ENCODE data around the gene BOC. TPM values are rescaled to one million over a fixed set of nuclear protein-coding genes. Genes with fewer than 3 reads are reported as not detected.

Gene BOC
- total and polyA plus RNA-seq, 10 of the 15 experiments (the other 5 are each of a cell fraction or from before 2014, with no cell fraction given), result 0.18 TPM; not detected in 9

DNA sequence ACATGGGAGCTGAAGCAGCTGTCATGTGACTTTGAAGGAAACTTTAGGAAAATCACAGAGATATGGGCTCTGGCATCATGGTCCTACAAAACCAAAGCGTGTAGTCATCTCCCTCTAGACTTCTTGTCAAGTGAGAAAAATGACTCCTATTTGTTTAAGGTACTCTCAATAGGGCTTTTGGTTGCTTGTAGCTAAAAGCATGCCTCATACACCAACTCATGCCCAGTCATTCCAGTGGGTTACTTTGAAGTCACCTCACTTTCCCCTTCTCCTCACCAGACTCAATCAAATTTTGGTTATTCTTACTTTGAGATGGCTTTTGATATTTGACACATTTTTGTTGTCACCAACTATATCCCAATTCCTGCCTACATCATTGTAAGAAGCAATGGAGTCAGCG is 81.6 kb downstream of the BOC start (continued):
- no peak for TF ChIP-seq GATAD2B (conservative IDR thresholded peaks at IDR 0.05; ENCODE audit: low read depth)
- no peak for TF ChIP-seq PAX5 (IDR thresholded peaks at IDR 0.05; ENCODE audit: borderline replicate concordance, low read depth, low read length)
- no peak for TF ChIP-seq SRF (IDR thresholded peaks at IDR 0.05; ENCODE audit: low read depth in 2 of 2, low read length in 2 of 2)
- TF ChIP-seq SMC3 (IDR thresholded peaks at IDR 0.05; ENCODE audit: borderline replicate concordance, low read length), result no peak
- TF ChIP-seq, protein P1, sequence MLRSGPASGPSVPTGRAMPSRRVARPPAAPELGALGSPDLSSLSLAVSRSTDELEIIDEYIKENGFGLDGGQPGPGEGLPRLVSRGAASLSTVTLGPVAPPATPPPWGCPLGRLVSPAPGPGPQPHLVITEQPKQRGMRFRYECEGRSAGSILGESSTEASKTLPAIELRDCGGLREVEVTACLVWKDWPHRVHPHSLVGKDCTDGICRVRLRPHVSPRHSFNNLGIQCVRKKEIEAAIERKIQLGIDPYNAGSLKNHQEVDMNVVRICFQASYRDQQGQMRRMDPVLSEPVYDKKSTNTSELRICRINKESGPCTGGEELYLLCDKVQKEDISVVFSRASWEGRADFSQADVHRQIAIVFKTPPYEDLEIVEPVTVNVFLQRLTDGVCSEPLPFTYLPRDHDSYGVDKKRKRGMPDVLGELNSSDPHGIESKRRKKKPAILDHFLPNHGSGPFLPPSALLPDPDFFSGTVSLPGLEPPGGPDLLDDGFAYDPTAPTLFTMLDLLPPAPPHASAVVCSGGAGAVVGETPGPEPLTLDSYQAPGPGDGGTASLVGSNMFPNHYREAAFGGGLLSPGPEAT (IDR thresholded peaks at IDR 0.05; ENCODE audit: low read depth), result no peak
- TF ChIP-seq TCF12 (IDR thresholded peaks at IDR 0.05; ENCODE audit: low read depth, low read length), result no peak
- TF ChIP-seq, protein P2, sequence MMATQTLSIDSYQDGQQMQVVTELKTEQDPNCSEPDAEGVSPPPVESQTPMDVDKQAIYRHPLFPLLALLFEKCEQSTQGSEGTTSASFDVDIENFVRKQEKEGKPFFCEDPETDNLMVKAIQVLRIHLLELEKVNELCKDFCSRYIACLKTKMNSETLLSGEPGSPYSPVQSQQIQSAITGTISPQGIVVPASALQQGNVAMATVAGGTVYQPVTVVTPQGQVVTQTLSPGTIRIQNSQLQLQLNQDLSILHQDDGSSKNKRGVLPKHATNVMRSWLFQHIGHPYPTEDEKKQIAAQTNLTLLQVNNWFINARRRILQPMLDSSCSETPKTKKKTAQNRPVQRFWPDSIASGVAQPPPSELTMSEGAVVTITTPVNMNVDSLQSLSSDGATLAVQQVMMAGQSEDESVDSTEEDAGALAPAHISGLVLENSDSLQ (IDR thresholded peaks at IDR 0.05), result no peak
- TF ChIP-seq IKZF2 (IDR thresholded peaks at IDR 0.05), result no peak
- no peak for TF ChIP-seq RAD21 (IDR thresholded peaks at IDR 0.05; ENCODE audit: insufficient read depth, low read depth, low read length)

DNA sequence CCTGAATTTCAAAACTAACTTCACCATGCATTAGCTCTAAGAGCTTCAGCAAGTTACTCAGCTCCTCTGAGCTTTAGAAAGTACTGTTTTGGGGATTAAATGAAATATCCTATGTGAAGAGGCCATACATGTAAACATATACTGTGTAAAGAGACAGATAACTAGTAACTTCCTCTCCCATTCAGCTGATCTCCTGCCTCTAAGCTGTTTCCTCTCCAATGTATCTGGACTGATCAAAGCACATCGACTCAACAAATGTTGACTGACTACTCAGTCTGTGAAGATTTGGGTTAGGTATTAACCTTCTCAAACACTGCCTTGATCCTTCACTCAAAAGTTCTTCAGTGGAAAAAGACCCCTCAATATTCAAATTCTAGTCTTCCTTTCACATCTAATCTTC is 82.0 kb downstream of the BOC start:
- Histone ChIP-seq H3K27me3 (replicated peaks in 1 of 2; ENCODE audit: control insufficient read depth in 2 of 2, insufficient read depth in 2 of 2, low read length in 1 of 2) (no peaks in the 10 kb centered on the region), H3K4me1 (ENCODE audit: control insufficient read depth, insufficient read depth, low read length) (no peaks in the 10 kb centered on the region), H3K9ac (ENCODE audit: control insufficient read depth, insufficient read depth, low read length) (no peak overlapping the region), H3K9me3 (replicated peaks; ENCODE audit: control insufficient read depth, insufficient read depth, low read length) (no peaks in the 10 kb centered on the region), H3K4me3 (no peak overlapping the region), H3K27ac (ENCODE audit: control insufficient read depth, insufficient read depth) (no peak overlapping the region), H3K36me3 (ENCODE audit: control insufficient read depth in 2 of 2, insufficient read depth in 2 of 2, low read length in 1 of 2) (no peaks in the 10 kb centered on the region), H3K4me2 (ENCODE audit: control insufficient read depth, insufficient read depth) (no peak overlapping the region), H2AFZ (ENCODE audit: control insufficient read depth, low read depth, low read length) (no peak overlapping the region), H3K79me2 (ENCODE audit: control insufficient read depth, insufficient read depth, low read length) (no peaks in the 10 kb centered on the region), H4K20me1 (ENCODE audit: control insufficient read depth, insufficient read depth) (no peaks in the 10 kb centered on the region)
- WGBS (ENCODE audit: insufficient coverage, insufficient replicate concordance, low lambda C conversion rate, missing lambda C conversion rate), result 88% methylated on average over 1 of the region's 1 CpG
- ChIA-PET CTCF (interaction anchor here (0.9 to 1.0 kb wide), 2 partner anchors 157 to 245 kb away, joined by 3 to 5 read pairs; no protein-coding TSS in a partner anchor), RAD21 (ENCODE audit: unreplicated experiment) (no interaction called here), SMC1A (ENCODE audit: uncharacterized antibody, unreplicated experiment) (interaction anchor here (0.9 to 2.1 kb wide), 4 partner anchors 45 to 559 kb away, joined by 3 to 6 read pairs (median 4); no protein-coding TSS in a partner anchor), POLR2A (no interaction called here)
- no TSS peak for BruUV-seq (replicated peaks)
- intact Hi-C loops (cut with micrococcal nuclease; ENCODE audit: unreplicated experiment) (no loop called here), in situ Hi-C loops (cut with MboI) (no loop called here)
- ATAC-seq, result no peak
- no peak for FAIRE-seq
- no peak for DNase-seq (ENCODE audit: low read depth, low spot score)
- TF ChIP-seq LARP7 (IDR thresholded peaks at IDR 0.05), result no peak
- TF ChIP-seq, protein P3, sequence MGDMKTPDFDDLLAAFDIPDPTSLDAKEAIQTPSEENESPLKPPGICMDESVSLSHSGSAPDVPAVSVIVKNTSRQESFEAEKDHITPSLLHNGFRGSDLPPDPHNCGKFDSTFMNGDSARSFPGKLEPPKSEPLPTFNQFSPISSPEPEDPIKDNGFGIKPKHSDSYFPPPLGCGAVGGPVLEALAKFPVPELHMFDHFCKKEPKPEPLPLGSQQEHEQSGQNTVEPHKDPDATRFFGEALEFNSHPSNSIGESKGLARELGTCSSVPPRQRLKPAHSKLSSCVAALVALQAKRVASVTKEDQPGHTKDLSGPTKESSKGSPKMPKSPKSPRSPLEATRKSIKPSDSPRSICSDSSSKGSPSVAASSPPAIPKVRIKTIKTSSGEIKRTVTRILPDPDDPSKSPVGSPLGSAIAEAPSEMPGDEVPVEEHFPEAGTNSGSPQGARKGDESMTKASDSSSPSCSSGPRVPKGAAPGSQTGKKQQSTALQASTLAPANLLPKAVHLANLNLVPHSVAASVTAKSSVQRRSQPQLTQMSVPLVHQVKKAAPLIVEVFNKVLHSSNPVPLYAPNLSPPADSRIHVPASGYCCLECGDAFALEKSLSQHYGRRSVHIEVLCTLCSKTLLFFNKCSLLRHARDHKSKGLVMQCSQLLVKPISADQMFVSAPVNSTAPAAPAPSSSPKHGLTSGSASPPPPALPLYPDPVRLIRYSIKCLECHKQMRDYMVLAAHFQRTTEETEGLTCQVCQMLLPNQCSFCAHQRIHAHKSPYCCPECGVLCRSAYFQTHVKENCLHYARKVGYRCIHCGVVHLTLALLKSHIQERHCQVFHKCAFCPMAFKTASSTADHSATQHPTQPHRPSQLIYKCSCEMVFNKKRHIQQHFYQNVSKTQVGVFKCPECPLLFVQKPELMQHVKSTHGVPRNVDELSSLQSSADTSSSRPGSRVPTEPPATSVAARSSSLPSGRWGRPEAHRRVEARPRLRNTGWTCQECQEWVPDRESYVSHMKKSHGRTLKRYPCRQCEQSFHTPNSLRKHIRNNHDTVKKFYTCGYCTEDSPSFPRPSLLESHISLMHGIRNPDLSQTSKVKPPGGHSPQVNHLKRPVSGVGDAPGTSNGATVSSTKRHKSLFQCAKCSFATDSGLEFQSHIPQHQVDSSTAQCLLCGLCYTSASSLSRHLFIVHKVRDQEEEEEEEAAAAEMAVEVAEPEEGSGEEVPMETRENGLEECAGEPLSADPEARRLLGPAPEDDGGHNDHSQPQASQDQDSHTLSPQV (IDR thresholded peaks at IDR 0.05), result no peak
- TF ChIP-seq, protein P4, sequence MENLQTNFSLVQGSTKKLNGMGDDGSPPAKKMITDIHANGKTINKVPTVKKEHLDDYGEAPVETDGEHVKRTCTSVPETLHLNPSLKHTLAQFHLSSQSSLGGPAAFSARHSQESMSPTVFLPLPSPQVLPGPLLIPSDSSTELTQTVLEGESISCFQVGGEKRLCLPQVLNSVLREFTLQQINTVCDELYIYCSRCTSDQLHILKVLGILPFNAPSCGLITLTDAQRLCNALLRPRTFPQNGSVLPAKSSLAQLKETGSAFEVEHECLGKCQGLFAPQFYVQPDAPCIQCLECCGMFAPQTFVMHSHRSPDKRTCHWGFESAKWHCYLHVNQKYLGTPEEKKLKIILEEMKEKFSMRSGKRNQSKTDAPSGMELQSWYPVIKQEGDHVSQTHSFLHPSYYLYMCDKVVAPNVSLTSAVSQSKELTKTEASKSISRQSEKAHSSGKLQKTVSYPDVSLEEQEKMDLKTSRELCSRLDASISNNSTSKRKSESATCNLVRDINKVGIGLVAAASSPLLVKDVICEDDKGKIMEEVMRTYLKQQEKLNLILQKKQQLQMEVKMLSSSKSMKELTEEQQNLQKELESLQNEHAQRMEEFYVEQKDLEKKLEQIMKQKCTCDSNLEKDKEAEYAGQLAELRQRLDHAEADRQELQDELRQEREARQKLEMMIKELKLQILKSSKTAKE (IDR thresholded peaks at IDR 0.05; ENCODE audit: low read depth, poor library complexity, severe bottlenecking), result no peak
- no peak for TF ChIP-seq STAT3 (IDR thresholded peaks at IDR 0.05; ENCODE audit: low read depth, low read length)
- no peak for TF ChIP-seq MEF2A (IDR thresholded peaks at IDR 0.05; ENCODE audit: insufficient read depth, low read depth, low read length)

Measured in GM12878 (cell line).